ENCODE results near the gene AGPAT4. TPM values are rescaled to one million over a fixed set of nuclear protein-coding genes. Genes with fewer than 3 reads are reported as not detected.

Gene AGPAT4
- total RNA-seq, 1 experiment from 2014 or later, result 10.1 TPM

GRCh38 chr6:161308075-161308655 lies 34.3 kb upstream of the AGPAT4 start:
- ChIA-PET CTCF (no interaction called here), POLR2A (ENCODE audit: low non-redundant PET) (no interaction called here)
- Histone ChIP-seq H3K4me3 (ENCODE audit: low read depth, low read length, poor library complexity, severe bottlenecking) (no peak overlapping the region), H3K27me3 (replicated peaks; ENCODE audit: insufficient read depth, low read depth, low read length, poor library complexity) (peaks cover 8% of the 10 kb centered on the region), H3K9me3 (ENCODE audit: low read depth, low read length, poor library complexity, severe bottlenecking) (no peaks in the 10 kb centered on the region), H3K4me1 (ENCODE audit: insufficient read depth, low read length, poor library complexity, severe bottlenecking) (no peaks in the 10 kb centered on the region), H3K27ac (ENCODE audit: low read depth, low read length, poor library complexity, severe bottlenecking) (no peak overlapping the region), H3K36me3 (ENCODE audit: insufficient read depth, low read length, poor library complexity, severe bottlenecking) (no peaks in the 10 kb centered on the region)
- TF ChIP-seq CTCF (conservative IDR thresholded peaks at IDR 0.05; ENCODE audit: low read depth, low read length) (no peak), EZH2 (IDR thresholded peaks at IDR 0.05; ENCODE audit: borderline replicate concordance, low read depth, low read length, poor library complexity, severe bottlenecking) (no peak)
- BruUV-seq (replicated peaks), result no TSS peak
- intact Hi-C loops (cut with micrococcal nuclease; ENCODE audit: unreplicated experiment), result no loop called here
- DNase-seq (ENCODE audit: low spot score), result no peak

- H3K9me3 ChIP-seq (ENCODE audit: low read depth, low read length, poor library complexity, severe bottlenecking), result no peaks in the 10 kb centered on the region
- intact Hi-C loops (cut with micrococcal nuclease; ENCODE audit: unreplicated experiment), result no loop called here
- no peak overlapping the region for H3K4me3 ChIP-seq (ENCODE audit: low read depth, low read length, poor library complexity, severe bottlenecking)
- POLR2A ChIA-PET (ENCODE audit: low non-redundant PET), result no interaction called here
- H3K27ac ChIP-seq (ENCODE audit: low read depth, low read length, poor library complexity, severe bottlenecking), result no peak overlapping the region
- no peaks in the 10 kb centered on the region for H3K27me3 ChIP-seq (replicated peaks; ENCODE audit: insufficient read depth, low read depth, low read length, poor library complexity)
- TF ChIP-seq EZH2 (IDR thresholded peaks at IDR 0.05; ENCODE audit: borderline replicate concordance, low read depth, low read length, poor library complexity, severe bottlenecking) (no peak), CTCF (conservative IDR thresholded peaks at IDR 0.05; ENCODE audit: low read depth, low read length) (no peak)
- CTCF ChIA-PET, result no interaction called here
- no peaks in the 10 kb centered on the region for H3K36me3 ChIP-seq (ENCODE audit: insufficient read depth, low read length, poor library complexity, severe bottlenecking)
- no peak for DNase-seq (ENCODE audit: low spot score)
- no peaks in the 10 kb centered on the region for H3K4me1 ChIP-seq (ENCODE audit: insufficient read depth, low read length, poor library complexity, severe bottlenecking)
- no TSS peak for BruUV-seq (replicated peaks)
Observed at GRCh38 chr6:161305860-161306259, 32.0 kb upstream of the AGPAT4 start.

GRCh38 chr6:161303628-161304340 lies 29.9 kb upstream of the AGPAT4 start:
- Histone ChIP-seq H3K4me1 (ENCODE audit: insufficient read depth, low read length, poor library complexity, severe bottlenecking) (no peaks in the 10 kb centered on the region), H3K4me3 (ENCODE audit: low read depth, low read length, poor library complexity, severe bottlenecking) (no peak overlapping the region), H3K9me3 (ENCODE audit: low read depth, low read length, poor library complexity, severe bottlenecking) (no peaks in the 10 kb centered on the region), H3K27ac (ENCODE audit: low read depth, low read length, poor library complexity, severe bottlenecking) (no peak overlapping the region), H3K36me3 (ENCODE audit: insufficient read depth, low read length, poor library complexity, severe bottlenecking) (no peaks in the 10 kb centered on the region), H3K27me3 (replicated peaks; ENCODE audit: insufficient read depth, low read depth, low read length, poor library complexity) (no peaks in the 10 kb centered on the region)
- BruUV-seq (replicated peaks), result no TSS peak
- TF ChIP-seq EZH2 (IDR thresholded peaks at IDR 0.05; ENCODE audit: borderline replicate concordance, low read depth, low read length, poor library complexity, severe bottlenecking) (no peak), CTCF (conservative IDR thresholded peaks at IDR 0.05; ENCODE audit: low read depth, low read length) (no peak)
- DNase-seq (ENCODE audit: low spot score), result no peak
- intact Hi-C loops (cut with micrococcal nuclease; ENCODE audit: unreplicated experiment), result no loop called here
- POLR2A ChIA-PET (ENCODE audit: low non-redundant PET), result no interaction called here
- CTCF ChIA-PET, result no interaction called here

Measured in A673 (cell line).